HUDEP-2 (cell line): ENCODE results near the gene WASF2.
"Not testable (repeated sequence)": the region's sequence is repeated elsewhere in the genome, so short reads cannot be mapped to it uniquely, and the experiment has no call there.

ENCODE experiments used
- DNase-seq, 76 experiments: peaks; one replicate each; lab custom pipeline; 2025; ENCODE audit not compliant: unreplicated experiment in 76 of 76; lab: John Stamatoyannopoulos, UW

The WASF2 gene

DNA sequence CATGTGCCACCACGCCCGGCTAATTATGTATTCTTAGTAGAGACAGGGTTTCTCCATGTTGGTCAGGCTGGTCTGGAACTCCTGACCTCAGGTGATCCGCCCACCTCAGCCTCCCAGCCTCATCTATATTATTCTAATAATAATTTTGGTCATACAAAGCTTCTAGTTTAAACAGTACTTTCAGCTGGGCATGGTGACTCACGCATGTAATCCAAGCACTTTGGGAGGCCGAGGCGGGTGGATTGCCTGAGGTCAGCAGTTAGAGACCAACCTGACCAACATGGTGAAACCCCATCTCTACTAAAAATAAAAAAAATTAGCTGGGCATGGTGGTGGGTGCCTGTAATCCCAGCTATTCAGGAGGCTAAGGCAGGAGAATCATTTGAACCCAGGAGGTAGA, 26.1 kb downstream of the WASF2 start:
- DNase-seq, result not testable (repeated sequence)

DNA sequence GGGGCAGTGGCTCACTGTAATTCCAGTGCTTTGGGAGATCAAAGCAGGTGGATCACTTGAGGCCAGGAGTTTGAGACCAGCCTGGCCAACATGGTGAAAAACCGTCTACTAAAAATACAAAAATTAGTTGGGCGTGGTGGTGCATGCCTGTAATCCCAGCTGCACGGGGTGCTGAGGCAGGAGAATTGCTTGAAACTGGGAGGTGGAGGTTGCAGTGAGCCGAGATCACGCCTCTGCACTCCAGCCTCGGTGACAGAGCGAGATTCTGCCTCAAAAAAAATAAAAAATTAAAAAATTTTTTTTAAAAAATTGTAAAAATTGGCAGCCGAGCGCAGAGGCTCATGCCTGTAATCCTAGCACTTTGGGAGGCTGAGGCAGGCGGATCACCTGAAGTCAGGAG, 31.4 kb downstream of the WASF2 start:
- DNase-seq, result not testable (repeated sequence)

- no peak for DNase-seq
These were observed 34.7 kb downstream of the WASF2 start for GRCh38 chr1:27455139-27455811.

- no peak for DNase-seq
These were observed 35.4 kb downstream of the WASF2 start for GRCh38 chr1:27454610-27455009.

DNA sequence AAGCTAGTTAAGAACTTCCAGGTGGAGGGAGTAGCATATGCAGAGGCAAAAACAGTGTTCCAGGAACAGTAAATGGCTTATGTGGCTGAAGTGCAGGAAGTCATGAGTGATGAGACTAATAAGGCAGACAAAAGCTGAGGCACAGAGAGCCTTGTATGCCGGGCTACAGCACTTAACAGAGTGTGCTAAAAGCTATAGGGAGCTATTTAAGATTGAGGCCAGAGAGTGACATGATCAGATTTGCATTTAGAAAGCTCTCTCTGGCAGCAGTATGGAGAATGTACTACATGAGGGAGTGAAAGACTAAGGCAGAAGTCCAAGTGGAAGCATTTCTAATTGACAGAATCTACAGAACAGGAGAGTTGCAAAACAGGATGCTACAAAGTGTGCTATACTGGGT, 38.6 kb downstream of the WASF2 start:
- DNase-seq, result no peak

DNA sequence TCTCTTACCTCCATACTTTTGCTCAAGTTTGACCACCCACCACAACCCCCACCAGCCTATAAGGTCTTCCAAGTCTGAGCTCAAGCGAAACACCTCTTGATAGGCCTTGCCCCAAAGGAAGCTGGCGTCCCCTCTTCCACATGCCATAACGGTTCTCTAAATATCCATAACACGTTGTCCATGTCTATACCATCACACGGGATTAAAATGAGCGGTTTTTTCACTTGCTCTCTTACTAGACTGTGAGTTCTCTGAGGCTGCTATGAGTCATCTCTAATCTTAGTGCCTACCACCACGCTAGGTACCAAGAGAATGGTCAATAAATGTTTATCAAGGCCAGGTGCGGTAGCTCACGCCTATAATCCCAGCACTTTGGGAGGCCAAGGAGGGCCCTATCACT, 41.0 kb downstream of the WASF2 start:
- no peak for DNase-seq

- DNase-seq, result no peak
These were observed 42.1 kb downstream of the WASF2 start for GRCh38 chr1:27447883-27448282.

DNA sequence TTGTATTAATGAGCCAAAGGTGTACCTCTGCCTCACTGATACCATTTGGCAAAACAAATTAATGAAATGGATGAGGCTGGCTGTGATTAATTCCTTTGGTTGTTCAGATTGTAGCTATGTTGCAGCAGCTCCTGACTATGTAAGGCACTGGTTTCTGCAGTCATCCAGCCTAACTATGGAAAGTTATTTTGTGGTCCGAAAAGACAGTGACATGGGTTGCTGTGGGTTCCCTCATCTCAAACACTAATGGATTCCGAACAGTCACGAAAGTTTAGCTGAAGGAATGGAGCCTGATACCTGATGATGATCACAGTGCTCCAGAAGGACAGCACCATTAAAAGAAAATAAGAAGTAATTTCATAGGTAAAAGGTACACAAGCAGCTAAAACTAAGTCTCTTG, 42.6 kb downstream of the WASF2 start:
- no peak for DNase-seq

- DNase-seq, result peak in 22 of 76 experiments; percentile 3 to 45 (median 11)
These were observed 43.4 kb downstream of the WASF2 start for GRCh38 chr1:27446496-27447020.

DNA sequence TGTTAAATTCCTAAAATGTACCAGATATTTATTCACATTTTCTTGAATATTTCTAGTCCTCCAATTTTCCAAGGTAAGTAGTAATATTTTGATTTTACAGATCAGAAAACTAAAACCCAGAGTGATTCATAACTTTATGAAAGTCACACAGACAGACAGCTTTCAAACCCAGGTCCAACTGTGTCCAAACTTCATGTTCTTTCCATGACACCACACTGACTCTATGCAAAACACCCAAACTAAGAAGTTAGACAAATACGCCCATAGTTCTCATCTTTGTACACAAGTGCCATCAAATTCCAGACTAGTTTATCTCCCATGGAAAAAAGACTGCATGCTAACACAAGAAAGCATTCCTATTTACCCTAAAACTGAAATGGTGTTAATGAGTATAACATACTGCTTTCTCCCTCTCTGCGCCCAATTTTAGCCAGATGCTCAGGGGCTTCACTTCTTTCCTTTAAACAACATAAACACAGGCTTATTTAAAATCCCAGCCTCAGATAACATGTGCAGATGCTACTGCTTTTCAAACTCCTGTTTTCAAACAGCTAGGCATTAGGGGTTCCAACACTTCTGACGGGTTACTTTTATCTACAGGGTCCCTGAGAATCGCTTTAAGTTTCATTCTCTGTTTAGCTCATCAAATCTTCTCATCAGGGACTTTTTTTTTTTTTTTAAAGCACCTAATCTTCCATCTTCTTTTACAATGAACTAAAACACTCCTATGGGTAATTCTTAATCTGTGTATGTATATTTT, 44.6 kb downstream of the WASF2 start:
- DNase-seq, result no peak

DNA sequence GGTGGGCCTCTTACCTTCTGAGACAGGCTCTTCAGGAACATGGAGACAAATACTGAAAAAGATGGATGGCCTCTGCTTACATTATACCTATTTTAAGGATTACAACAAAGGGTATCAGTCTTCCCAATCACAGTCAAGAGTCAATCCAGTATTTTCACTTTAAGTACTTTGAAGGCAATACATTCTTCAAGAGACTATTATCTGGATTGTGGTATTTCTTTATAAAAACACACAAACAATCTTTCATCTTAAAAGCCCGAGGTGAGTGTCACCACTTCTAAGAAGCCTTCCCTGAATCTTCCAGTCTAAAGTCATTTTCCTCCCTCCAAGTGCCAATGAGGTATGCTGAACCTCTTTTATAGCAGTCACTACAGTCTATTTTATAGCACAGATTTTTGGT, 45.3 kb downstream of the WASF2 start:
- DNase-seq, result no peak

GRCh38 chr1:27439150-27439549, 50.8 kb downstream of the WASF2 start:
- DNase-seq, result no peak

GRCh38 chr1:27438621-27439061, 51.3 kb downstream of the WASF2 start:
- no peak for DNase-seq

DNA sequence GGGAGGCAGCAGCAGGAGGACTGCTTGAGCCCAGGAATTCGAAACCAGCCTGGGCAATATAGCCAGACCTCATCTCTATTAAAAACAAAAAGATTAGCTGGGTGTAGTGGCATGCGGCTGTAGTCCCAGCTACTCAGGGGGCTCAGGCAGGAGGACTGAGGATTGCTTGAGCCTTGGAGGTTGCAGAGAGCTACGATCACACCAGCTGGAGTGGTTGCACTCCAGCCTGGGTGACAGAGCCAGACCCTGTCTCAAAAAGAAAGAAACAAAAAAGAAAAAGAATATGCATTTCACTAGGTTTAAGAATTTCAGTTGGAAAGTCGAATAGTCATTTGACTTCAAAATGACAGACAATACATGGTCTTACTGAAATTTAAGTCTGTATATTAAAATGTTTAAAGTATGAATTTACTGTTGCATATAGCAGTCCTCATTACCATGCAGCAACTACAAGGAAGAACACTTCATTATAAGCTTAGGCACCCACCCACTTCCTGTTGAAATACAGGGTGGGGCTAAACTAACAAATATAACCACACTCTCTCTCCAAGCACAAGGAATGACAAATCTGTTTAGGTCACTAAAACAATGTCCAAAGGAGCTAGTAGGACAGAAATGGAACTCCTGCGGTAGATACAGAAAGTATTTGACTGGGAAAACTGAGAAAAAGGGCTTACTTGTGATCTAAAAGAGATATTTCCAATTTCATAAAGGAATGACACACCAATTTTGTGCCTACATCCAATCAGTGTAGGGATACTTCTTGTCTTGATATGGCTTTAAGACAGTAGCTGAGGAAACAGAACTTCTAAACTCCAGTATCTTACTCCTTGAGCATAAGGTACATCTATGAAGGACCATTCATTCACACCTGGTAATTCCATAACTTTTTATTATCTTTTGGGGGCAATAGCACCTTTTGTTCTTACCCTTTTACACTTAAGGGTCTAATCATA, 53.5 kb downstream of the WASF2 start:
- DNase-seq, result peak in 1 of 76 experiments; percentile 7

DNA sequence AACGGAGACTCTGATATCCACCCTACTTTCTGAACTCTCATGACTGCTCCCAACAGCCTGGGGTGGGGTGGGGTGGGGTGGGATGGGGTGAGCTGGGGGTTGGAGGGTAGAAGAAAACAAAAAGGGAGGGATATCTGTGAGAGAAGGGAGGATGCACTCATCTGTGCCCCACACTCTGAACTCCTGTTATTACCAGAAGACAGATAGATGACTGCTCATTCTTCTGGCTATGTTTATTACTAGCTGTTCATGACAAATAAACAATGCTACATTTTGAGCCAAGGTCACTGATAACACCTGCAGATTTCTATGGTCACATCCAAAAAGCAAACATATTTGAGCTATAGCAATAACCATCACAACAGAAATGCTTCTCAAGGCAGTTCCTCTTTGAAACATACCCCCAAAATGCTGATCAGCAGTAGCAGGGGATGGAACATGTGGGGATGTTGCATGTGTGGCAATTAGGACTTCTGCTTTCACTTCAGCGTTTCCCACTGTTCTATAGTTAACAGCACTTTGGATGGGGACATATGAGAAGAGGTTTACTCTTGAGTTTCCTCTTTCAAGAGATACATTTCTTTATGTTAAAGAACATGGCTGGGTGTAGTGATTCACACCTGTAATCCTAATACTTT, 54.3 kb downstream of the WASF2 start:
- DNase-seq, result no peak

GRCh38 chr1:27433706-27434105, 56.3 kb downstream of the WASF2 start:
- DNase-seq, result no peak

- not testable (repeated sequence) for DNase-seq
These were observed 57.2 kb downstream of the WASF2 start for GRCh38 chr1:27432725-27433124.

- no peak for DNase-seq
These were observed 58.4 kb downstream of the WASF2 start for GRCh38 chr1:27431601-27431940.

DNA sequence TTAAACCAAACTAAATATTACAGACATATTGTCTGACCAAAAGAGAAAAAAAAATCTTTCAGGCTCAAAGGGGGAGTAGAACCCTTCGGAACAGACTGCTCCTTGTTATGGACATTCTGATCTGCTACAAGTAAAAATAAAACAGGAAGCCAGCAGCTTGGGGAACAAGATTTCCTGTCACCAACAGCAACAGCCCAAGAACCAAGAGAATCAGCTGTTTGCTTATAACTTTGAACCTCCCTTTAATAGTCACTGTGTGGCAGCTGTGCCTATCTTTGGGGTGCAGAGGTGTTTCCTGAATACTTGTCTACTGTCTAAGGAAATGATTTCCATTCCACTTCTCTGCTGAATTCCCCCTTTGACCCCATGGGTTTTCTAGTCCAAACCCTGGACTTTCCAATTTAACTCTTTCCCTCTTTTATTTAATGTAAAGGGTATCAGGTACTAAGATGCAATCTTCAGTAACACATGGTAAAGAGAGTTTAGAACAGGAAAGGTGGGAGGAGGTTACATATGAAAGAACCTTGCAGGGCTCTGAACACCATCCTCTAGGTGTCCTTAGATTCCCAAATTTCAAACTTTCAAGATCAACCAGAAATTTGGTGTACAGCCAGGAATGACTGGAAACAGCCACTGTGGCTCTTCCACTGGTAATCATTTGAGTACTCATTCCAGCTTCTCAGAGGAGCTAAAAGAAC, 58.9 kb downstream of the WASF2 start:
- DNase-seq, result no peak

DNA sequence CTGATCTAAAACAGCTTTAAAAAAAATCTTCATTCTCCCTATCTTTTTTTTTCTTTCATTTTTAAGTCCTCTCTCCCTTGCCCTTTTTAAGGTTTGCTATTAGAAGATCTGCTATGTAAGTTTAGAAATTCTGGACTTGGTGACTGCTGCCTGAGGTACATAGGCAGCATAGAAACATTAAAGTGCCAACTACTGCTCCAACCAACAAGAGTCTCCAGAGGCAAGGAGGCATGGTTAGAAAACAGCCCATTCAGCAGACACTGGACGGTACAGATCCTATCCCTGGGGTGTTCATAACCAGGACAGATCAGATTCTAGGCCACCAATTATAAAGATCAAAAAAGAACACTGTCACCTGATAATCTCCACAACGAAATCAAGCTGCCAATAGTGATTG, 60.9 kb downstream of the WASF2 start:
- no peak for DNase-seq
